Measurements from ENCODE around the gene LMNTD1.

DNA sequence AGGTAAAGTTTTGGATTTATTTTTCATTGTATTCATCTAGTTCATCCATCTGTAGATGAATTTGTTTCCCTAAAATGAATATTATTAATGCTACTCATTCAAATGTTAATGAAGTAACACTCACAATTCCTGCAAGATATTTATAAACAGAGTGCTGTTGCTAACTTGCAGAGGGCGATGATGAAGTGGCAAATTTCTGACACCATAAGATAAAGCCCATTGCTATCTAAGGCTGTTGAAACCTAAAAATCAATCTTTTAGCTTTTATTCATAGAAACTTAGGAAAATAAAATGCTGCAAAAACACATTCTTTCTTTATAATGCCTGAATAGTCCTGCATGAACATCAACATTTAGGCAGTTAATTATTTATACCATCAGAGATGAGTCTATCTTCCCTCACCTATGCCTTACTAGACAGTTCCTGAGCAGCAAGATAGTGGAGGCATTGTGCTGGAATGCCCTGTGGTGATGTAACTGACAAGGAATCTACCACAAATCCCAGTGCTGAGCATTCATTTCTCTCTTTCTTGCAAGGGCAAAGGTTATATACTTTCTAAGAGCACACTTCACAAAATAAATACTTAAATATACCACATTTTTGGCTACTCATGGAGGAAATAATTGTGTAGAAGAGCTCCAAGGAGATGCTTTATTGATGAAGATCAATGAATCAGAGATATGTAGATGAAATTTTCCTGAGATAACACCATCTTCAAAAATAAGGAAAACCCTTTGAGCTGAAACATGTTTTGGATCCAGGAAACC is 57.6 kb downstream of the LMNTD1 start:
- no peak for TF ChIP-seq POLR2A (IDR thresholded peaks at IDR 0.05; ENCODE audit: low read depth, low read length)
- no peak for TF ChIP-seq TAF1 (IDR thresholded peaks at IDR 0.05; ENCODE audit: borderline replicate concordance, low read depth, low read length)

All from GM12892 (cell line).